Activated CD4-positive, alpha-beta T cell treated with anti-CD3 and anti-CD28 coated beads, Interleukin-2, amount 10 ng/mL, durations not matched to agents 7 days and 5 days (primary cell): ENCODE measurements around the gene PADI6. TPM values are rescaled to one million over a fixed set of nuclear protein-coding genes. Genes with fewer than 3 reads are reported as not detected.

ENCODE experiments used
- CTCF ChIA-PET: fragments of 350-600 bp; sonication (Branson Sonifier 250); formaldehyde crosslinking; loops from one replicate; lab custom pipeline; 2021; ENCODE audit warnings: antibody characterized with exemption; lab: Charles Lee
- POLR2A ChIA-PET: fragments of 350-600 bp; sonication (Branson Sonifier 250); formaldehyde crosslinking; loops from one replicate; lab custom pipeline; 2021; ENCODE audit warnings: antibody characterized with exemption; lab: Charles Lee
- DNase-seq: peaks from one replicate; pipeline ENCODE4 v3.0.0-alpha.2; 2020
- H3K27ac Mint-ChIP-seq: one replicate; pipeline ENCODE4 v1.8.0; 2021; ENCODE audit warnings: mild to moderate bottlenecking, moderate library complexity, mixed read lengths
- H3K27me3 Mint-ChIP-seq: one replicate; pipeline ENCODE4 v1.8.0; 2021; ENCODE audit warnings: mixed read lengths
- H3K36me3 Mint-ChIP-seq: one replicate; pipeline ENCODE4 v1.8.0; 2021; ENCODE audit warnings: low read depth, mixed read lengths
- H3K4me1 Mint-ChIP-seq: one replicate; pipeline ENCODE4 v1.8.0; 2021; ENCODE audit warnings: mixed read lengths
- H3K4me3 Mint-ChIP-seq: one replicate; pipeline ENCODE4 v1.8.0; 2021; ENCODE audit warnings: mild to moderate bottlenecking, moderate library complexity, mixed read lengths
- H3K9me3 Mint-ChIP-seq: one replicate; pipeline ENCODE4 v1.8.0; 2021; ENCODE audit warnings: mixed read lengths
- total RNA-seq, 2 experiments: library from RNA; stranded (reverse); gene quantifications; one replicate each; pipeline ENCODE4 v1.2.3, GENCODE V29; 2021

Gene PADI6
- total RNA-seq, 2 experiments from 2014 or later = 0.10 TPM

DNA sequence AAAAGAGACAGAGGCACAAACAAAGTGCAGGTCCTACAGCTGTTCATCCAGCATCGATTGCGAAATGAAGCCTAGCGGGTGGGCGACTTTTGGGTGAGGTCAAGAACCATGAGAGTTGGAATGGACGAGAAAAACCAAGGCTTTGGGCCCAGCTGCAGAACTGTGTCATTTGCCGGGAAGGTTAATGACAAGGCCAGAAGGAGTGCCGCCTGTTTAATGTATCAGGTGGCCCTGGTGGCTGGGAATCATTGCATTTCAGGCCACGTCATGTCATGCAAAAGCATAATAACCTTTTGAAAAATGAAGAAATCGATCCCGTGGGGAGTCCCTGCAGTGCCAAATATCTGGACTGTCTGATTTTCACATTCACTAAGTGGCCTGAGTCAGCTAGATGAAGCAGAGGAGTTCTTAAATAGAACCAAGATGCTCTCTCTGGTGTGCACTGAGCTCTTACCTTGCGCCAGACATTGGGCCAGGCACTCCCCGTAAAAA lies 75.6 kb downstream of the PADI6 start:
- ChIA-PET CTCF (interaction anchor here (0.6 to 1.1 kb wide), 3 partner anchors 16 to 221 kb away, joined by 3 to 5 read pairs (median 5); no protein-coding TSS in a partner anchor), POLR2A (no interaction called here)
- Mint-ChIP-seq H3K27ac (no peak overlapping the region), H3K9me3 (no peaks in the 10 kb centered on the region), H3K4me3 (no peak overlapping the region), H3K4me1 (peaks cover 8% of the 10 kb centered on the region), H3K27me3 (no peaks in the 10 kb centered on the region), H3K36me3 (peaks cover 3% of the 10 kb centered on the region)
- no peak for DNase-seq

Other genes starting within 250 kb of the PADI6 start
- gene PADI1, start 167.1 kb upstream of the PADI6 start, total RNA-seq = not detected
- not detected for gene PADI3, start 123.1 kb upstream of the PADI6 start, total RNA-seq
- under 1 TPM; 0.17 to 0.23 TPM for gene PADI4, start 64.0 kb upstream of the PADI6 start, total RNA-seq
- gene RCC2, start 67.5 kb downstream of the PADI6 start, total RNA-seq = 100 to 1,000 TPM; 118 to 121 TPM
- not detected for gene ARHGEF10L, start 167.5 kb downstream of the PADI6 start, total RNA-seq